ENCODE measurements around the gene C11orf86.

C11orf86 gene

GRCh38 chr11:66974724-66975404 is at the start of gene C11orf86:
Gene C11orf86 (plus strand): TSS chr11:66975304. CDS start chr11:66975363, 59 bp downstream.
- Histone ChIP-seq H3K4me1 (ENCODE audit: low read length) (no peaks in the 10 kb centered on the region), H3K27me3 (ENCODE audit: low read depth, low read length) (peaks cover 6% of the 10 kb centered on the region; the same call in 1 of the 2 replicates), H2AFZ (ENCODE audit: low read depth, low read length) (no peak within 1 kb of the TSS), H3K27ac (ENCODE audit: low read length) (no peak within 1 kb of the TSS), H3K4me3 (ENCODE audit: low read length) (no peak within 1 kb of the TSS), H3K9ac (ENCODE audit: low read length) (no peak within 1 kb of the TSS), H3K4me2 (ENCODE audit: low read length) (0 out of 2 replicates have a peak within 1 kb of the TSS, but pooled peaks have one; percentile 1), H3K9me3 (ENCODE audit: insufficient read depth, low read length) (0 out of 2 replicates have a peak, but pooled peaks cover 4% of the 10 kb centered on the region), H3K36me3 (replicated peaks; ENCODE audit: low read depth, low read length) (no peaks in the 10 kb centered on the region), H4K20me1 (ENCODE audit: insufficient read depth, low read length) (no peaks in the 10 kb centered on the region), H3K79me2 (ENCODE audit: low read length) (no peaks in the 10 kb centered on the region)
- TF ChIP-seq CTCF (IDR thresholded peaks at IDR 0.05; ENCODE audit: low read depth, low read length) (no peak), EZH2phosphoT487 (IDR thresholded peaks at IDR 0.05; ENCODE audit: low read depth) (no peak)

GRCh38 chr11:66929753-66930152 is 45.4 kb upstream of the C11orf86 start:
- Histone ChIP-seq H3K4me3 (ENCODE audit: low read length) (no peak overlapping the region), H3K4me2 (ENCODE audit: low read length) (no peak overlapping the region), H3K36me3 (replicated peaks; ENCODE audit: low read depth, low read length) (no peaks in the 10 kb centered on the region), H3K4me1 (ENCODE audit: low read length) (no peaks in the 10 kb centered on the region), H3K9ac (ENCODE audit: low read length) (no peak overlapping the region), H4K20me1 (ENCODE audit: insufficient read depth, low read length) (no peaks in the 10 kb centered on the region), H2AFZ (ENCODE audit: low read depth, low read length) (no peak overlapping the region), H3K79me2 (ENCODE audit: low read length) (no peaks in the 10 kb centered on the region), H3K27me3 (ENCODE audit: low read depth, low read length) (peaks cover 21% of the 10 kb centered on the region), H3K9me3 (ENCODE audit: insufficient read depth, low read length) (no peaks in the 10 kb centered on the region), H3K27ac (ENCODE audit: low read length) (no peak overlapping the region)
- no peak for TF ChIP-seq CTCF (IDR thresholded peaks at IDR 0.05; ENCODE audit: low read depth, low read length)
- no peak for TF ChIP-seq EZH2phosphoT487 (IDR thresholded peaks at IDR 0.05; ENCODE audit: low read depth)

- Histone ChIP-seq H3K4me1 (ENCODE audit: low read length) (no peaks in the 10 kb centered on the region), H3K27ac (ENCODE audit: low read length) (no peak overlapping the region), H3K9me3 (ENCODE audit: insufficient read depth, low read length) (no peaks in the 10 kb centered on the region), H3K4me3 (ENCODE audit: low read length) (no peak overlapping the region), H2AFZ (ENCODE audit: low read depth, low read length) (no peak overlapping the region), H3K4me2 (ENCODE audit: low read length) (no peak overlapping the region), H3K9ac (ENCODE audit: low read length) (no peak overlapping the region), H4K20me1 (ENCODE audit: insufficient read depth, low read length) (no peaks in the 10 kb centered on the region), H3K79me2 (ENCODE audit: low read length) (no peaks in the 10 kb centered on the region), H3K36me3 (replicated peaks; ENCODE audit: low read depth, low read length) (no peaks in the 10 kb centered on the region), H3K27me3 (ENCODE audit: low read depth, low read length) (peaks cover 36% of the 10 kb centered on the region)
- TF ChIP-seq EZH2phosphoT487 (IDR thresholded peaks at IDR 0.05; ENCODE audit: low read depth) (no peak), CTCF (IDR thresholded peaks at IDR 0.05; ENCODE audit: low read depth, low read length) (no peak)
Observed at GRCh38 chr11:66932543-66932942, 42.6 kb upstream of the C11orf86 start.

GRCh38 chr11:66933531-66933930 is 41.6 kb upstream of the C11orf86 start:
- Histone ChIP-seq H3K36me3 (replicated peaks; ENCODE audit: low read depth, low read length) (no peaks in the 10 kb centered on the region), H3K4me2 (ENCODE audit: low read length) (no peak overlapping the region), H3K9me3 (ENCODE audit: insufficient read depth, low read length) (no peaks in the 10 kb centered on the region), H3K27me3 (ENCODE audit: low read depth, low read length) (peaks cover 36% of the 10 kb centered on the region), H2AFZ (ENCODE audit: low read depth, low read length) (no peak overlapping the region), H3K4me3 (ENCODE audit: low read length) (no peak overlapping the region), H4K20me1 (ENCODE audit: insufficient read depth, low read length) (no peaks in the 10 kb centered on the region), H3K79me2 (ENCODE audit: low read length) (no peaks in the 10 kb centered on the region), H3K27ac (ENCODE audit: low read length) (no peak overlapping the region), H3K4me1 (ENCODE audit: low read length) (no peaks in the 10 kb centered on the region), H3K9ac (ENCODE audit: low read length) (no peak overlapping the region)
- TF ChIP-seq EZH2phosphoT487 (IDR thresholded peaks at IDR 0.05; ENCODE audit: low read depth) (no peak), CTCF (IDR thresholded peaks at IDR 0.05; ENCODE audit: low read depth, low read length) (no peak)

Data from OCI-LY3 (cell line).